IgD-negative memory B cell (primary cell): ENCODE measurements around the gene GFRA4. TPM values are rescaled to one million over a fixed set of nuclear protein-coding genes. Genes with fewer than 3 reads are reported as not detected.
A peak's percentile ranks its signal among the peaks of the same experiment; 100 is the strongest.

Experiments used
- H3K27ac Mint-ChIP-seq, 3 donors: one replicate each; pipeline ENCODE4 v1.8.0; 2020 to 2022; ENCODE audit warnings: mild to moderate bottlenecking in 3 of 3, mixed read lengths in 3 of 3, moderate library complexity in 1 of 3
- H3K27me3 Mint-ChIP-seq: one replicate; pipeline ENCODE4 v1.8.0; 2021; ENCODE audit warnings: mixed read lengths
- H3K36me3 Mint-ChIP-seq: one replicate; pipeline ENCODE4 v1.8.0; 2020; ENCODE audit warnings: mild to moderate bottlenecking, mixed read lengths
- H3K4me1 Mint-ChIP-seq, 3 donors: one replicate each; pipeline ENCODE4 v1.8.0; 2020 to 2022; ENCODE audit warnings: mixed read lengths in 3 of 3, mild to moderate bottlenecking in 1 of 3
- H3K4me3 Mint-ChIP-seq, 4 donors: one replicate each; pipeline ENCODE4 v1.8.0; 2020 to 2022; ENCODE audit warnings: mild to moderate bottlenecking in 4 of 4, mixed read lengths in 4 of 4, moderate library complexity in 3 of 4
- H3K9me3 Mint-ChIP-seq, 3 donors: one replicate each; pipeline ENCODE4 v1.8.0; 2020 to 2021; ENCODE audit warnings: mixed read lengths in 3 of 3, mild to moderate bottlenecking in 1 of 3
- polyA plus RNA-seq: library from polyadenylated mRNA; unstranded; fragments of 300-500 nt; fragmentation: Illumina TruSeq; gene quantifications from one replicate; pipeline ENCODE4 v1.2.3, GENCODE V29; 2021

The GFRA4 gene
- polyA plus RNA-seq, 1 donor from 2014 or later = not detected

DNA sequence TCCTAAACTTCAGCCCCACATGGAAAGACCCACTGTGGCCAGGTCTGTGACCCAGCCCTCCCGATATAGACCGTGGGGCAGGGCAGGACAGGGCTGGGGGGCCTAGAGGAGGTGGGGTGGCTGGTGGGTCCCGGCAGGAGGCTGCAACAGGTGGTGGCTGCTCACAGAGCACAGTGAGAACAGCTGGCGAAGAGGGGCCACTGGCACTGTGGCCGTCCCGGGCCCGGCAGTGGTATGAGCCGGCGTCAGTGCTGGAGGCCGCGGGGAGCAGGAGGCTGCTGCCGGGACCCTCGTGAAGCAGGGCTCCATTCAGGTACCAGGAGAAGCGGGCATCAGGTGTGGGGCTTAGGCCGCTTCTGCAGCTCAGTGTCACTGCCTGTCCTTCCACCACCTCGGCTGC lies 35.8 kb upstream of the GFRA4 start:
- Mint-ChIP-seq H3K4me3 (no peak overlapping the region), H3K9me3 (peaks cover 0 to 1% (median 0%) of the 10 kb centered on the region in 3 donors), H3K27ac (no peak overlapping the region), H3K36me3 (peaks cover 1% of the 10 kb centered on the region), H3K4me1 (no peaks in the 10 kb centered on the region), H3K27me3 (peaks cover 7% of the 10 kb centered on the region)

DNA sequence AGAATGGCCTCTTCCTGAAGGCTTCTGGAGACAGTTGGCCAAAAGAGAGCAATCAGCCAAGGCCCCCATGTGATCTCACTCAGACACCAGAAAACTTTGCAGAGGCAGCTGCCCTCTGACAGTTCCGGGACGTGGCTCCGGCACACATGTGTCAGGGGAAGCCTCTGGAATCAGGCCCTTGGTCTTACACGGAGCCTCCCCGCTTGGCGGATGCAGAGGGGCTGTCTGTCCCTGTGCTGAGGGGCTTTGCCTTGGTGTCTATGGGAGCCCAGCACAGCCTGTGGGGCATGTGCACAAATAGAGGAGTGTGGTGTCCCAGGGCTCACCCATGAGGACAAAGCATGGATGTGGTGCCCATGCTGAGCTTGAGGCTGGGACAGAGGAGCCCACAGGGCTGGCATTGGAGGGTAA lies 35.4 kb upstream of the GFRA4 start:
- no peak overlapping the region for H3K27ac Mint-ChIP-seq
- no peaks in the 10 kb centered on the region for H3K4me1 Mint-ChIP-seq
- H3K36me3 Mint-ChIP-seq = peaks cover 1% of the 10 kb centered on the region
- H3K4me3 Mint-ChIP-seq = no peak overlapping the region
- H3K27me3 Mint-ChIP-seq = peaks cover 4% of the 10 kb centered on the region
- no peaks in the 10 kb centered on the region for H3K9me3 Mint-ChIP-seq

DNA sequence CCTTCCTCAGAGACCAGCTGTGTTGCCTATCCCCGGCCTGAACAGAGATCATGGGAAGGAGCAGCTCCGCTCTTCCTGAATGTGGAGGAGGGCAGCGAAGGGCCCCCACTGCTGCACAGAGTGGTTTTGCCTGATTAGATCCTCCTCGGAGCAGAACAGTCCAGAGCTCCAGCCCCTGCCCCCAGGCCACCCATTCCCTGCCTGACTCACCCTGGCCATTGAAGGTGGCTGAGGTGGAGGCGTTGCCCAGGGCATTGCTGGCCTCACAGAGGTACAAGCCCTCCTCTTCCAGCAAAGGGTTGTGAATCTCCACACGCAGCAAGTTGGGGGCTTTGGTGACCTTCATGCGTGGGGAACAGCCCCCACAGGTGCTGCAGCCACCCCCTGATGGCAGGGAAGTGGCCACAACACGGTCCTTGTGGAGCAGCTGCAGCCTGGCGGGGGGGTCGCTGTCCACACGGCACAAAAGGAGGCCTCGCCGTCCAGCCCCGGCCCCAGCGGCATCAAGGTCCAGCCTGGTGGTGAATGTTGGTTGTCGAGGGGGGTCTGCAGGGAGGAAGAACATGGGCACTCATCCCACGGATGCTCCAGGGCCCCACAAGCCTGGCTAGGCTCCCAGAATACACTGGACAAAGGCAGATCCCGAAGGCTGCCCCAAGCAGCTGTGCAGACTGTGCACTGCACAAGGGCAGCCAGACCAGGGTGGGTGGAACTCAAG lies 34.5 kb upstream of the GFRA4 start:
- Mint-ChIP-seq H3K36me3 (peaks cover 1% of the 10 kb centered on the region), H3K4me3 (no peak overlapping the region), H3K4me1 (no peaks in the 10 kb centered on the region), H3K9me3 (no peaks in the 10 kb centered on the region), H3K27ac (no peak overlapping the region), H3K27me3 (no peaks in the 10 kb centered on the region)

DNA sequence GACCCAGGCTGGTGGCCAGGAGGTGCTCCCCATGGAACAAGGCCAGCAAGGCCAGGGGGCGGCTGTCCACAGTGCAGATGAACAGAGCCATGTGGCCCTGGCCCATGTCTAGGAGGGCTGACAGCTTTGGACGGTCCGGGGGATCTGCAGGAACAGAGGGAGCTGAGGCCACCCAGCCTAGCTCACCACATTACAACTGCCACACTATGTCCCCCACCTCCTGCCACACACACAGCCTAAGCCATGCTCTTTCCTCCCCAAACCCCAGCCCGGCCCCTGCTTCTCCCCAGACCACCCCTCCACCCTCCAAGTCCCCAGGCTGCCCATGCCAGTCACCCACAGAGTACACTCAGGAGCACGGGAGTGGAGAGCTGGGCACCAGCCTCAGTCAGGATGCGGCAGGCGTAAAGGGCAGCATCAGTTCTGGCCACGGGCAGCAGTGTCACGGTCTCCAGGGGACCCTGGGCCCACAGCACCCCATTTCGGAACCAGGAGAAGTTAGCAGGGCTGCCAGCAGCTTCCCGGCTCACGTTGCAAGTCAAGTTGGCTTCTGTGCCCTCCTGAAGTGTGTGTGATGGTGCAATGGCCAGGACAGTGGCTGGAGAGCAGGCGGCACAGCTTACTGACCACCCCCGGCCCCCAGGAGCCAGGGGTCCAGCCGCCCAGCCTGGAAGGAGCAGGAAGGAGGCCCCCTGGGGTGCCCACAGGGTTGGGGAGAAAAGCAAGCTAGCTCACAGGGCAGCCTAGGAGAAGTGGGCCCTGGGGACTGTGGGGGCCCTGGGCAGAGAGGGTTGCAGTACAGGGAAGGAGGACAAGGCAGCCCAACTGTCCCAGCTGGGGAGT lies 33.8 kb upstream of the GFRA4 start:
- H3K36me3 Mint-ChIP-seq = peaks cover 1% of the 10 kb centered on the region
- H3K9me3 Mint-ChIP-seq = no peaks in the 10 kb centered on the region
- H3K4me1 Mint-ChIP-seq = no peaks in the 10 kb centered on the region
- no peak overlapping the region for H3K4me3 Mint-ChIP-seq
- no peaks in the 10 kb centered on the region for H3K27me3 Mint-ChIP-seq
- no peak overlapping the region for H3K27ac Mint-ChIP-seq

DNA sequence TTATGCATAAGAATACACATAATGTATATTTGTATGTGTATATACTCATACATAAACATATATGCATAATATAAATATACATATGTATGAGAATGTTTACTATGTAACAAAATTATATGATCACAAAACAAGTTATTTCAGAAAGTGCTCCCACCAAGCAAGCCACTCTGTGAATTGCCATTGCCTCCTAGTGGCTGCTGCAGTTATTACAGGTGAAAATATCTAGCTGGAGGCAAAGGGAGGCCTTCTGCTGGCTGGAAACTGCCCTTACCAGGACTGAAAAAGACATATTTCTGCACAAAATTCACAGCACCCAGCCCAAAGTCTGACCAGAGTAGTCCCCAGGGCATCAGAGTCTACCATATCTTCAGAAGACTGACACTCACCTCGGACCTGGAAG lies 33.0 kb upstream of the GFRA4 start:
- Mint-ChIP-seq H3K4me3 (no peak overlapping the region), H3K27me3 (no peaks in the 10 kb centered on the region), H3K36me3 (peaks cover 1% of the 10 kb centered on the region), H3K9me3 (no peaks in the 10 kb centered on the region), H3K4me1 (no peaks in the 10 kb centered on the region), H3K27ac (no peak overlapping the region)

DNA sequence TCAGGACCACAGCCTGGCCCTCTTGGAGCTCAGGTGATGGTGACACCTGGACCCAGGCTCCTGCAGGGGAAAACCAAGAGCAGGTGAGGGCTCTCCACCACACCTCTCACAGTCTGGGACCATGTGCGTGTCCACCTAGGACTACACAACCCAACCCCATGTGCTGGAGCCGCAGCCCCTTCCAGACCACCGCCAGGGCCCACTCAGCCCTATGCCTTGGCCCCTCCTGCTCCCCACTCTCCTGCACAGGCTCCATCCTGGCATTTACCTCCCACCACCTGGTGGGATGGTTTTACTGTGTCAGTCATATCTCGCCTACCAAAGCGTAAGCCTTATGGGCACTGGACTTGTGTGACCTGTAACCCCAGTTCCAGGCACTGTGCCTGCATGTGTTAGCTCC lies 31.7 kb upstream of the GFRA4 start:
- Mint-ChIP-seq H3K36me3 (peaks cover 1% of the 10 kb centered on the region), H3K4me1 (no peaks in the 10 kb centered on the region), H3K4me3 (no peak overlapping the region), H3K9me3 (no peaks in the 10 kb centered on the region), H3K27me3 (no peaks in the 10 kb centered on the region), H3K27ac (peak overlapping the region in 1 of 3 donors; percentile 35)

DNA sequence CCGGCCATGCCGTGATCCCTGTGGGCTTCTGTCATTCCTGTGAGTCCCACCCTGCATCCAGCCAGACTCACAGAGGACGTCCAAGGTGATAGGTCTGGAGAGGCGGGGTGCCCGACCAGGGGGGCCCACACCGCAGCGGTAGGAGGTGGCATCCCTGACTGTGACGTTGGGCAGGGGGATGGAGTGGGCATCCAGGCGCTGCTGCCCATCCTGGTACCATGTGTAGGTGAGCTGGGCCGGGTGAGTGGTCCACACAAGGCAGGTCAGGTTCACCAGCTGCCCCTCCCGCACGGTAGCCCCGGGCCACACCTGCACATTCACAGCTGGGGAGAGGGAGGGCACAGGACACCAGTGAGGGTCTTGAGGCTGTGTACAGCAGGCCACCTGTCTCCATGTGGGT lies 30.2 kb upstream of the GFRA4 start:
- H3K36me3 Mint-ChIP-seq = no peaks in the 10 kb centered on the region
- no peaks in the 10 kb centered on the region for H3K27me3 Mint-ChIP-seq
- H3K4me1 Mint-ChIP-seq = no peaks in the 10 kb centered on the region
- no peak overlapping the region for H3K27ac Mint-ChIP-seq
- H3K9me3 Mint-ChIP-seq = no peaks in the 10 kb centered on the region
- no peak overlapping the region for H3K4me3 Mint-ChIP-seq

DNA sequence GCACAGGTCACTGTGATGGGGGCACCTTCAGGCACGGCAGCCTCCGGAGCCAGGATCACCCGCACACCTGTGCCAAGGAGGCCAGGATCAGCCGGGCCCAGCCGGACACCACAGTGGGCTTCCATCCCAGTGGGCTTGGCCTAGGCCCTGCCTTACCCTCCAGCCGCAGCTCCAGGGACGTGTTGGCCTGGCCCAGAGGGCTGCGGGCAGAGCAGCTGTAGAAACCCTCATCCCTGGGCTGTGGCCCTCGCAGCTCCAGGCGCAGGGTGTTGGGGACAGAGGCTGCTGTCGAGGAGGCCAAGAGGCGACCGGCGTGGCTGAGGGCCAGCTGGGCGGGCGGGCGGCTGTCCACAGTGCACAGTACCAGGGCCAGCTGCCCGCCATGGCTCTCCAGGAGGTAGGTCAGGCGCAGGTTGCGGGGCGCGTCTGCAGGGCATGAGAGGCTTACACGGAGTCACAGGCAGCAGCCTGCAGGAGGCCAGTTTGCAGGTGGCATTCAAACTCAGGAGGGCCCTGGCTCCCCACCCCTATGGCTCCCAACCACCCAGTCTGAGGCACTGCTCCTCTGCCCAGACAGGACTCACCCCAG lies 29.6 kb upstream of the GFRA4 start:
- Mint-ChIP-seq H3K36me3 (no peaks in the 10 kb centered on the region), H3K27ac (no peak overlapping the region), H3K4me3 (no peak overlapping the region), H3K27me3 (no peaks in the 10 kb centered on the region), H3K9me3 (no peaks in the 10 kb centered on the region), H3K4me1 (no peaks in the 10 kb centered on the region)

DNA sequence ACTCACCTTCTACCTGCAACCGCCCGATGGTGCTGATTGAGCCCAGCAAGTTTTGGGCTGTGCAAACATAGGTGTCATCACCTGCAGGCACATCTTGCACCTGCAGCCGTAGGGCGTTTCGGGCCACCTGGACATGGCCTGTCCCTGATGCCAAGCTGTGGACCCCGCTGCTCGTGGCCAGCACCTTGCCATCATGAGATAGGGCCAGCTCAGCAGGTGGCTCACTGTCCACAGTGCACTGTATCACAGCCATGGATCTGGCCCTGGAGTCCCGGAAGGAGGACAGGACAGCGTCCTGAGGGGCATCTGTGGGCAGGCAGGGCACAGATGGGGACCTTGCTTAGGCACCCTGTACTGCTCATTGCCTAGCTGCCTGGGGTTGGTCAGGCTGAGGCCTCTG lies 28.7 kb upstream of the GFRA4 start:
- no peak overlapping the region for H3K27ac Mint-ChIP-seq
- H3K36me3 Mint-ChIP-seq = no peaks in the 10 kb centered on the region
- H3K4me3 Mint-ChIP-seq = no peak overlapping the region
- H3K9me3 Mint-ChIP-seq = no peaks in the 10 kb centered on the region
- H3K4me1 Mint-ChIP-seq = no peaks in the 10 kb centered on the region
- no peaks in the 10 kb centered on the region for H3K27me3 Mint-ChIP-seq

DNA sequence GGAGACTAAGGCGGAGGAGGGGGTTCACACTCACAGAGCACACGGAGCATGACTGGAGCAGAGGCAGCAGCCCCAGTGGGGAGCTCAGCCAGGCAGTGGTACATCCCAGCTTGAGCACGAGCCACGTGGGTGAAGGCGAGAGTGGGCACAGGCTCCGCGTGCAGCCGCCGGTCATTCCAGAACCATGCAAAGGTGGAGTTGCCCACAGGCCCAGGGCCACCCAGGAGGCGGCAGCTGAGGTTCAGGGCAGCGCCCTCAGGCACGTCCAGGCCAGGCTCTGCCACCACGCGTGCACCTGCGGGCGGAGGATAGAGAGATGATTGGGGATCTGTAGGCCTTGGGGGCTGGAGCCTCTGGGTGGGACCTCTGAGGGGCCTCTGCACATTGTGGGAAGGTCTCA lies 28.1 kb upstream of the GFRA4 start:
- no peak overlapping the region for H3K27ac Mint-ChIP-seq
- no peak overlapping the region for H3K4me3 Mint-ChIP-seq
- H3K36me3 Mint-ChIP-seq = no peaks in the 10 kb centered on the region
- no peaks in the 10 kb centered on the region for H3K9me3 Mint-ChIP-seq
- H3K27me3 Mint-ChIP-seq = no peaks in the 10 kb centered on the region
- no peaks in the 10 kb centered on the region for H3K4me1 Mint-ChIP-seq

DNA sequence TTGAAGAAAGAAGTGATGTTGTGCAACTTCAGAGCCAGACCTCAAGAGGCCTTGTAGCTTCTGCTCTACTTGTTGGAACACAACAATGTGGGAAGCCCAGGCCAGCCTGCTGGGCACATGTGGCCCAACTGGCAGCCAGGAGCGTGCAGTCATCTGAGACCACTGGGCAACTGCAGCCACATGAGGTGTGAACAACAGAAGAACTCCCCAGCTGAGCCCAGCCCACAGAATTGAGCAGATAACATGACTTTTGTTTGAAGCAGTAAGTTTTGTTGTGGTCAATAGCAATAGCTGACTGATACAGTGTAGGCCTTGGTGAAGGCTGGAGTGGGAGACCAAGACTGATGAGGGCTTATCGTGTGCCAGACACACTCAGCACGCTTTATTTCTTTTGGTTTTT lies 27.2 kb upstream of the GFRA4 start:
- no peaks in the 10 kb centered on the region for H3K36me3 Mint-ChIP-seq

DNA sequence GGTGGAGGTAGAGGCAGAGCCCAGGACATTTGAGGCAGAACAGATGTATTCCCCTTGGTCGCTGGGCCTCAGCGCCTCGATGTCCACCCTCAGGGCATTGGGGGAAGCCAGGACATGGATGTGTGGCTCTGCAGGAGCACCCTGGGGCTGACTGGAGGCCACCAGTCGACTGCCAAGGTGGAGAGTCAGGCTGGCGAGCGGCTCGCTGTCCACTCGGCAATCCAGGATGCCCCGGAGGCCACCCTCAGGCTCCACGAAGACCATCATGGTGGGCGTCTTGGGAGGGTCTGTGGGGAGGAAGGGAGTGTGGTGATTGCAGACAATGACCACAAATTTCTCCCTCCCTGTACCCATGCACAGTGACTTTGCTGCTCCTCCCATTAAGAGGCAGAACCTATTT lies 26.8 kb upstream of the GFRA4 start:
- no peaks in the 10 kb centered on the region for H3K4me1 Mint-ChIP-seq
- H3K27me3 Mint-ChIP-seq = no peaks in the 10 kb centered on the region

More for the DNA sequence above, 27.2 kb upstream of the GFRA4 start:
- Mint-ChIP-seq H3K4me3 (no peak overlapping the region), H3K27ac (no peak overlapping the region), H3K27me3 (no peaks in the 10 kb centered on the region), H3K4me1 (no peaks in the 10 kb centered on the region), H3K9me3 (no peaks in the 10 kb centered on the region)

DNA sequence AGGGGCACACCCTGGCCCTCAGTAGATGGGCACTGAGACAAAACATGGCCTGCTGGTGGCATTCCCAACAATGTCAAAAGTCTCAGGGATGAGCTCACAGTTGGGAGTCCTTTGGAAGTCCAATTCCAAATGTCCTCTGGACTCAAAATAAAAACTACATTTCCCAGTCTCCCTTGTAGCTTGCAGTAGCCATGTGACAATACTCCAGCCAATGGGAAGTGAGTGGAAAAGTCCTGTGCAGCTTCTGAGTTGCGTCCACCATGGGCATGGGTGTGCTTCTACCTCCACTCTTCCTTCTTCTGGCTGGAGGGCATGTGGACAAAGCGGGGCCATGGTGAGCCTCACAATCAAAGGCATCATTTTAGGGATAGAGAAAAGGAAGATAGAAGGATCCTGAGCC lies 24.5 kb upstream of the GFRA4 start:
- Mint-ChIP-seq H3K4me3 (peak overlapping the region in 1 of 4 donors; percentile 33), H3K27ac (no peak overlapping the region), H3K36me3 (no peaks in the 10 kb centered on the region)

More for the DNA sequence above, 26.8 kb upstream of the GFRA4 start:
- H3K36me3 Mint-ChIP-seq = no peaks in the 10 kb centered on the region
- no peak overlapping the region for H3K27ac Mint-ChIP-seq
- no peak overlapping the region for H3K4me3 Mint-ChIP-seq
- H3K9me3 Mint-ChIP-seq = no peaks in the 10 kb centered on the region

DNA sequence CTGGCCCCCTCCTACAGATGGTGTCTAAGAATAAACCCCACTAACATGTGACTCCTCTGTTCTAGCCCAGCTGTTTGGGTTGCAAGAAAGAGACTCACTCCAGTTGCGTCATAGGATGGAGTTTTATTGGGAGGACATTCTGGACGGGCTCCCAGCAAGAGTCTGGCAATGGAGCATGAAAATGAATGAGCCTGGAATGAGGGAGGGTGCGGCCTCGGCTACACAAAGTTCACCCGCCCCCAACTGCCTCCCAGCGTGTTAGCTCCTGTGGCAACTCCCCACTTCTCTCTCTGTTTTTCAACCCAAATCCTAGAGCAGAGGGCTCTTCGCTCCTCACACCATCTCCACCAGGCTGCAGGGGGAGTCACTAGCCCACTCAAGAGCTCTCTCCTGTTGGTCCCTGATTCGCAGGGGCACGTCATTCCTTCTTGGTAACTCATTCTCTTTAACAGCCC lies 23.7 kb upstream of the GFRA4 start:
- Mint-ChIP-seq H3K27ac (peak overlapping the region in 1 of 3 donors; percentile 22), H3K4me3 (no peak overlapping the region), H3K27me3 (peaks cover 13% of the 10 kb centered on the region), H3K4me1 (peaks cover 0 to 6% (median 0%) of the 10 kb centered on the region in 3 donors), H3K36me3 (no peaks in the 10 kb centered on the region), H3K9me3 (no peaks in the 10 kb centered on the region)

More for the DNA sequence above, 24.5 kb upstream of the GFRA4 start:
- peaks cover 0 to 6% (median 0%) of the 10 kb centered on the region in 3 donors for H3K4me1 Mint-ChIP-seq
- peaks cover 9% of the 10 kb centered on the region for H3K27me3 Mint-ChIP-seq
- no peaks in the 10 kb centered on the region for H3K9me3 Mint-ChIP-seq

DNA sequence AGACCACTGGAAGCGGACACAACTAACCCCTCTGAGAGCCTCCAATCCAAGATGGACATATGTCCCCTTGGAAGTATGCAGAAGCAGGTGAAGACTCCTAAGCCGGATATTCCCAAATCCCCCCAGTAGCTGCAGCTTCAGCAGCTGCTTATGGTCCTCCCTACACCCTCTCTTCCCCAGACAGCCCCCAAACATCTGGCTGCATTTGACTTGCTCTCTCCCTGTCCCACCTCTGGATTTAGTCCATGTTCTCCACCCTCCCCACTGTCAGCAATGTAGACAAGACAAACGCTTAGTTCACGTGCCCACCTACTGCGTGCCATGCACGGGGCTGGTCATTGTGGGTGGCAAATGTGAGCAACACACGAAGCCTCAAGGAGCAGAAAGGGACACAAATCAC lies 23.2 kb upstream of the GFRA4 start:
- Mint-ChIP-seq H3K4me3 (no peak overlapping the region), H3K27me3 (peaks cover 13% of the 10 kb centered on the region), H3K36me3 (no peaks in the 10 kb centered on the region), H3K4me1 (peaks cover 0 to 6% (median 0%) of the 10 kb centered on the region in 3 donors), H3K27ac (no peak overlapping the region), H3K9me3 (no peaks in the 10 kb centered on the region)
